CD4-positive, alpha-beta T cell (primary cell): ENCODE results near the gene WASL. TPM values are rescaled to one million over a fixed set of nuclear protein-coding genes. Genes with fewer than 3 reads are reported as not detected.

Experiments used
- ATAC-seq: fragments of 200-7000 bp; cut with Tn5 transposase; one replicate; pipeline ENCODE4 v1.10.0; 2022; ENCODE audit warnings: mild to moderate bottlenecking; ENCODE audit not compliant: poor library complexity
- CTCF ChIA-PET: fragments of 350-600 bp; sonication (Branson Sonifier 250); formaldehyde crosslinking; loops from one replicate; lab custom pipeline; 2021; ENCODE audit warnings: antibody characterized with exemption, inconsistent platforms; lab: Charles Lee
- POLR2A ChIA-PET: fragments of 350-600 bp; sonication (Branson Sonifier 250); formaldehyde crosslinking; loops from one replicate; lab custom pipeline; 2021; ENCODE audit warnings: antibody characterized with exemption, inconsistent platforms; lab: Charles Lee
- DNase-seq, 14 experiments: peaks; one replicate each; pipeline ENCODE4 v3.0.0-alpha.2; 2013 to 2020; ENCODE audit warnings: mixed read lengths in 2 of 14
- H3K27ac ChIP-seq, 2 donors: one replicate each; pipeline versions ENCODE4 v1.5.1 to v1.7.0; 2013; ENCODE audit warnings: low read length in 2 of 2, low read depth in 1 of 2, mild to moderate bottlenecking in 1 of 2
- H3K27me3 ChIP-seq, 2 experiments: 1 replicate in 1 of 2; 2 replicates in 1 of 2; pipeline versions ENCODE4 v1.6.1 to v1.7.0; 2013; ENCODE audit warnings: low read length in 2 of 2, control low read depth in 1 of 2, mild to moderate bottlenecking in 1 of 2, moderate library complexity in 1 of 2; ENCODE audit not compliant: insufficient read depth in 2 of 2, control insufficient read depth in 1 of 2
- H3K36me3 ChIP-seq: one replicate; pipeline ENCODE4 v1.6.1; 2013; ENCODE audit warnings: low read length, control low read depth; ENCODE audit not compliant: insufficient read depth
- H3K4me1 ChIP-seq: one replicate; pipeline ENCODE4 v1.6.1; 2013; ENCODE audit warnings: low read length, control low read depth; ENCODE audit not compliant: insufficient read depth
- H3K4me3 ChIP-seq: one replicate; pipeline ENCODE4 v1.5.1; 2013; ENCODE audit warnings: mild to moderate bottlenecking, low read length, moderate library complexity
- H3K9me3 ChIP-seq, 2 experiments: 1 replicate in 1 of 2; 2 replicates in 1 of 2; pipeline versions ENCODE4 v1.6.1 to v1.7.0; 2013; ENCODE audit warnings: low read length in 2 of 2, mild to moderate bottlenecking in 2 of 2, control low read depth in 1 of 2, moderate library complexity in 1 of 2; ENCODE audit not compliant: control insufficient read depth in 1 of 2, insufficient read depth in 1 of 2
- H3K27ac Mint-ChIP-seq: one replicate; pipeline ENCODE4 v1.8.0; 2020; ENCODE audit warnings: mixed read lengths
- H3K27me3 Mint-ChIP-seq: one replicate; pipeline ENCODE4 v1.8.0; 2021; ENCODE audit warnings: mixed read lengths
- H3K36me3 Mint-ChIP-seq: one replicate; pipeline ENCODE4 v1.8.0; 2021; ENCODE audit warnings: low read depth, mixed read lengths
- H3K4me1 Mint-ChIP-seq: one replicate; pipeline ENCODE4 v1.8.0; 2021; ENCODE audit warnings: low read depth, mixed read lengths
- H3K4me3 Mint-ChIP-seq: one replicate; pipeline ENCODE4 v1.8.0; 2020; ENCODE audit warnings: mild to moderate bottlenecking, mixed read lengths
- H3K9me3 Mint-ChIP-seq: one replicate; pipeline ENCODE4 v1.8.0; 2020; ENCODE audit warnings: mixed read lengths
- intact Hi-C, 2 experiments: fragments of 100-400 bp; cut with DNase I in 1 of 2; cut with micrococcal nuclease in 1 of 2; formaldehyde crosslinking; loops; one replicate each; pipeline versions ENCODE4 v1.15.1 to v1.9.0; 2023 to 2025; cut with DNase I, micrococcal nuclease
- total RNA-seq, 174 experiments: library from RNA in 2 of 174; stranded (reverse) in 2 of 174; gene quantifications; one replicate each; pipeline ENCODE4 v1.2.3 and lab custom pipeline; 2021 to 2026
- TF ChIP-seq, protein P1 (sequence below): fragments of 200-600 bp; IDR thresholded peaks from one replicate; pipeline ENCODE4 v1.8.0; 2022; ENCODE audit warnings: antibody characterized with exemption, mild to moderate bottlenecking

Gene WASL
- total RNA-seq, 2 experiments from 2014 or later = 8.6 to 9.3 TPM

GRCh38 chr7:123647106-123647730, 101.6 kb downstream of the WASL start:
- Histone ChIP-seq H3K36me3 (no peaks in the 10 kb centered on the region), H3K4me3 (no peak overlapping the region), H3K4me1 (no peaks in the 10 kb centered on the region), H3K27ac (no peak overlapping the region), H3K27me3 (peaks cover 0 to 7% of the 10 kb centered on the region in 2 experiments), H3K9me3 (no peaks in the 10 kb centered on the region)
- intact Hi-C loops = no loop called here
- POLR2A ChIA-PET = no interaction called here
- Mint-ChIP-seq H3K9me3 (no peaks in the 10 kb centered on the region), H3K4me1 (no peaks in the 10 kb centered on the region), H3K36me3 (no peaks in the 10 kb centered on the region), H3K27me3 (peaks cover 44% of the 10 kb centered on the region), H3K4me3 (no peak overlapping the region), H3K27ac (no peak overlapping the region)
- DNase-seq = no peak
- TF ChIP-seq, protein P1, sequence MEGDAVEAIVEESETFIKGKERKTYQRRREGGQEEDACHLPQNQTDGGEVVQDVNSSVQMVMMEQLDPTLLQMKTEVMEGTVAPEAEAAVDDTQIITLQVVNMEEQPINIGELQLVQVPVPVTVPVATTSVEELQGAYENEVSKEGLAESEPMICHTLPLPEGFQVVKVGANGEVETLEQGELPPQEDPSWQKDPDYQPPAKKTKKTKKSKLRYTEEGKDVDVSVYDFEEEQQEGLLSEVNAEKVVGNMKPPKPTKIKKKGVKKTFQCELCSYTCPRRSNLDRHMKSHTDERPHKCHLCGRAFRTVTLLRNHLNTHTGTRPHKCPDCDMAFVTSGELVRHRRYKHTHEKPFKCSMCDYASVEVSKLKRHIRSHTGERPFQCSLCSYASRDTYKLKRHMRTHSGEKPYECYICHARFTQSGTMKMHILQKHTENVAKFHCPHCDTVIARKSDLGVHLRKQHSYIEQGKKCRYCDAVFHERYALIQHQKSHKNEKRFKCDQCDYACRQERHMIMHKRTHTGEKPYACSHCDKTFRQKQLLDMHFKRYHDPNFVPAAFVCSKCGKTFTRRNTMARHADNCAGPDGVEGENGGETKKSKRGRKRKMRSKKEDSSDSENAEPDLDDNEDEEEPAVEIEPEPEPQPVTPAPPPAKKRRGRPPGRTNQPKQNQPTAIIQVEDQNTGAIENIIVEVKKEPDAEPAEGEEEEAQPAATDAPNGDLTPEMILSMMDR = no peak
- CTCF ChIA-PET = interaction anchor here (1.1 kb wide), 1 partner anchor 11 kb away, joined by 4 read pairs; no protein-coding TSS in a partner anchor
- no peak for ATAC-seq

DNA sequence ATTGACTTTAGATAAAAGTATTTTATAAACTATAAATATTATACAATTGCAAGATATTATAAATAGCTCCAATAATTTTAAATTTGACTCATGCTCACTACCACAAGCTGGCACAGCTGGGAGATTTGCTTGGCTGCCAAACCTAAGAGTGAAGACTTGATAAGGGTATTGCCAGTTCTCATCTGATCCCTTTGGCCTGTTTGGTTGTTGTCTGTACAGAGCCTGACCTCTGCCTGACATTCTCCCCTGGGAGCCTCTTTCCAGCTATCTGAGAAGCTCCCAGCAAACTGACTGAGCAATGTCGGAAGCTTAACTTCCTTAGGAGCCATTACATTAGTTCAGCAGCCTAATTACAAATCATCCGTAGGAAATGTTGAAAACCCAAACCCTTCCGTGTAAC, 103.3 kb downstream of the WASL start:
- Histone ChIP-seq H3K27ac (no peak overlapping the region), H3K4me1 (no peaks in the 10 kb centered on the region), H3K27me3 (peaks cover 0 to 8% of the 10 kb centered on the region in 2 experiments), H3K4me3 (no peak overlapping the region), H3K9me3 (no peaks in the 10 kb centered on the region), H3K36me3 (no peaks in the 10 kb centered on the region)
- no peak for DNase-seq
- H3K27ac Mint-ChIP-seq = no peak overlapping the region
- no peaks in the 10 kb centered on the region for H3K9me3 Mint-ChIP-seq
- H3K27me3 Mint-ChIP-seq = peaks cover 55% of the 10 kb centered on the region
- CTCF ChIA-PET = no interaction called here
- intact Hi-C loops = no loop called here
- no peak overlapping the region for H3K4me3 Mint-ChIP-seq
- H3K4me1 Mint-ChIP-seq = no peaks in the 10 kb centered on the region
- POLR2A ChIA-PET = no interaction called here
- TF ChIP-seq, protein P1 = no peak
- no peaks in the 10 kb centered on the region for H3K36me3 Mint-ChIP-seq
- no peak for ATAC-seq

GRCh38 chr7:123643495-123644441, 105.0 kb downstream of the WASL start:
- Histone ChIP-seq H3K9me3 (no peaks in the 10 kb centered on the region), H3K4me1 (no peaks in the 10 kb centered on the region), H3K27ac (no peak overlapping the region), H3K36me3 (no peaks in the 10 kb centered on the region), H3K4me3 (no peak overlapping the region), H3K27me3 (peaks cover 0 to 12% of the 10 kb centered on the region in 2 experiments)
- H3K4me1 Mint-ChIP-seq = no peaks in the 10 kb centered on the region
- no peak for ATAC-seq
- no peak overlapping the region for H3K27ac Mint-ChIP-seq
- ChIA-PET CTCF (no interaction called here), POLR2A (no interaction called here)
- intact Hi-C loops = no loop called here
- H3K9me3 Mint-ChIP-seq = no peaks in the 10 kb centered on the region
- H3K27me3 Mint-ChIP-seq = peaks cover 51% of the 10 kb centered on the region
- H3K4me3 Mint-ChIP-seq = no peak overlapping the region
- DNase-seq = no peak
- H3K36me3 Mint-ChIP-seq = no peaks in the 10 kb centered on the region
- TF ChIP-seq, protein P1 = no peak
